Stimulated activated CD4-positive, alpha-beta T cell treated with anti-CD3 and anti-CD28 coated beads, Interleukin-1b, Interleukin-23, amount 100 ng/mL, for 48 hours (primary cell): ENCODE results near the gene DIDO1.
A peak's percentile ranks its signal among the peaks of the same experiment; 100 is the strongest.

Experiments
- DNase-seq: peaks from one replicate; pipeline ENCODE4 v3.0.0-alpha.2; 2020

DIDO1 gene

GRCh38 chr20:62949962-62950361, 23.7 kb upstream of the DIDO1 start:
- no peak for DNase-seq

GRCh38 chr20:62949153-62949821, 23.0 kb upstream of the DIDO1 start:
- no peak for DNase-seq

- DNase-seq: no peak
Observed at GRCh38 chr20:62947532-62948300, 21.4 kb upstream of the DIDO1 start.

GRCh38 chr20:62946918-62947317, 20.6 kb upstream of the DIDO1 start:
- no peak for DNase-seq

- no peak for DNase-seq
Observed at GRCh38 chr20:62945771-62946339, 19.6 kb upstream of the DIDO1 start.

- no peak for DNase-seq
Observed at GRCh38 chr20:62944746-62945145, 18.4 kb upstream of the DIDO1 start.

GRCh38 chr20:62944184-62944583, 17.9 kb upstream of the DIDO1 start:
- no peak for DNase-seq

GRCh38 chr20:62943396-62943795, 17.1 kb upstream of the DIDO1 start:
- no peak for DNase-seq

- DNase-seq: no peak
Observed at GRCh38 chr20:62942456-62942855, 16.2 kb upstream of the DIDO1 start.

GRCh38 chr20:62941792-62942191, 15.5 kb upstream of the DIDO1 start:
- DNase-seq: no peak

GRCh38 chr20:62940875-62941274, 14.6 kb upstream of the DIDO1 start:
- no peak for DNase-seq

GRCh38 chr20:62938105-62938888, 12.0 kb upstream of the DIDO1 start, which contains the start of gene GID8:
GID8 (plus strand) TSS chr20:62938147; CDS start chr20:62941503, 3,356 bp downstream.
- peak; percentile 35 for DNase-seq

- DNase-seq: peak; percentile 96
Observed at GRCh38 chr20:62937268-62938104, 11.2 kb upstream of the DIDO1 start.

GRCh38 chr20:62935968-62936585, 9.8 kb upstream of the DIDO1 start:
- no peak for DNase-seq

GRCh38 chr20:62935204-62935967, 9.1 kb upstream of the DIDO1 start:
- no peak for DNase-seq

- DNase-seq: no peak
Observed at GRCh38 chr20:62933966-62934365, 7.7 kb upstream of the DIDO1 start.

- no peak for DNase-seq
Observed at GRCh38 chr20:62931464-62931863, 5.2 kb upstream of the DIDO1 start.

- DNase-seq: peak; percentile 38
Observed at GRCh38 chr20:62929051-62929538, 2.8 kb upstream of the DIDO1 start.

- DNase-seq: no peak
Observed at GRCh38 chr20:62928246-62928939, 2.1 kb upstream of the DIDO1 start.

GRCh38 chr20:62927128-62927705, 912 bp upstream of the DIDO1 start:
- no peak for DNase-seq
